ENCODE measurements around the gene USP32.

DNA sequence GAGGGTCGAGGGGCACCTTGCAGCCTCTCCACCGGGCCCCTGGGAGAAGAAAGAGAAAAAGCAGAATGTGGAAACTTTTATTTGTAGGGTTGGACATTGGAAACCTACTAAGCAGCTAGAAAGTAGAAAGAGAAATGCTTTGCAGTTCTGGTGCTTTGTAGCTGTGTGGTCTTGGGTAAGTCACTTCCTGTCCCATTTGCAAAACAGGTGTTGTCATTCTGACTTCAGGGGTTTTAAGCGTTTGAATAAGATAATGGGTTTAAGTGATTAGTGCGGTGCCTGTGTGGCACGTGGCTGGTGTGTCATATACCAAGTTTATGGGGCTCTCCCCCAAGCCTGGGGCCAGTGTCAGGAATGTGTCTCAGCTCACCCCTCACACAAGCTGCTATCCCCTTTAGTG, 240.6 kb downstream of the USP32 start:
- TF ChIP-seq CTCF (conservative IDR thresholded peaks at IDR 0.05; ENCODE audit: low read length): no peak
- no peak for TF ChIP-seq EZH2phosphoT487 (IDR thresholded peaks at IDR 0.05; ENCODE audit: borderline replicate concordance)

Measured in Loucy (cell line).